Esophagus squamous epithelium (tissue), 4 donors: Measurements from ENCODE around the gene GPER1.
"Not testable (repeated sequence)": the region's sequence is repeated elsewhere in the genome, so short reads cannot be mapped to it uniquely, and the experiment has no call there.

ENCODE experiments used
- CTCF ChIP-seq, 6 experiments: fragments of 450-650 bp in 4 of 6; fragments of 200-600 bp in 2 of 6; sonication (generic) in 2 of 6; IDR thresholded peaks; one replicate each; pipeline ENCODE4 v1.5.1; 2016 to 2019; ENCODE audit warnings: antibody characterized with exemption in 6 of 6, mild to moderate bottlenecking in 4 of 6, moderate library complexity in 4 of 6
- POLR2A ChIP-seq, 4 donors: fragments of 450-650 bp; IDR thresholded peaks; one replicate each; pipeline ENCODE4 v1.6.1; 2017; ENCODE audit warnings: antibody characterized with exemption in 4 of 4, mild to moderate bottlenecking in 4 of 4, moderate library complexity in 3 of 4

DNA sequence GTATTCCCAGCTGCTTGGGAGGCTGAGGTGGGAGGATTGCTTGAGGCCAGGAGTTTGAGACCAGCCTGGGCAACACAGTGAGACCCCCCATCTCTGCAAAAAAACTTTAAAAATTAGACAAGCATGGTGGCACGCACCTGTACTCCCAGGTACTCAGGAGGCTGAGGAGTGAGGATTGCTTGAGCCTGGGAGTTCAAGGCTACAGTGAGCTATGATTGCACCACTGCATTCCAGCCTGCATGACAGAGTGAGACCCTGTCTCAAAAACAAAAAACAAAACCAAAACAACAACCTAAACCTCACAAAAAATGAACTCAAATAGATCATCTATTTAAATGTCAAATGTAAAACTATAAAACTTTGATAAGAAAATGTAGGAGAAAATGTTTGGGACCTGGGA, 47.7 kb upstream of the GPER1 start:
- not testable (repeated sequence) for TF ChIP-seq CTCF, POLR2A (IDR thresholded peaks at IDR 0.05)
